Loucy (cell line): ENCODE data around the gene PARD3B.

ENCODE experiments used
- CTCF ChIP-seq: fragments of 200-600 bp; sonication (generic); conservative IDR thresholded peaks from 2 replicates; pipeline ENCODE4 v1.5.1; 2014; ENCODE audit warnings: mild to moderate bottlenecking, antibody characterized with exemption, low read length
- EZH2phosphoT487 ChIP-seq: fragments of 200-600 bp; IDR thresholded peaks from 2 replicates; pipeline ENCODE4 v1.6.1; 2018; ENCODE audit warnings: antibody characterized with exemption, mild to moderate bottlenecking, moderate library complexity, borderline replicate concordance

GRCh38 chr2:205169012-205169411, 623.7 kb downstream of the PARD3B start:
- TF ChIP-seq EZH2phosphoT487 (no peak), CTCF (no peak)
